OCI-LY3 (cell line): ENCODE results near the gene MAN1A1.

Source experiments
- H2AFZ ChIP-seq: fragments of 200-600, 300-600 bp; shearing (Covaris generic); 2 replicates; pipeline ENCODE4 v1.6.0; 2014; ENCODE audit warnings: antibody characterized with exemption, low read depth, low read length
- H3K27ac ChIP-seq: fragments of 200-600, 300-600 bp; sonication (generic); 2 replicates; pipeline ENCODE4 v1.5.1; 2014; ENCODE audit warnings: mild to moderate bottlenecking, low read length, moderate library complexity, mixed read lengths
- H3K27me3 ChIP-seq: fragments of 200-600, 300-600 bp; sonication (generic); 2 replicates; pipeline ENCODE4 v1.6.1; 2014; ENCODE audit warnings: low read depth, low read length, mixed read lengths
- H3K36me3 ChIP-seq: fragments of 200-600, 300-600 bp; sonication (generic); replicated peaks from 2 replicates; pipeline ENCODE3; 2014; ENCODE audit warnings: low read depth, low read length, mixed read lengths
- H3K4me1 ChIP-seq: fragments of 300-600, 200-600 bp; sonication (generic); 2 replicates; pipeline ENCODE4 v1.6.1; 2014; ENCODE audit warnings: low read length, mixed read lengths
- H3K4me2 ChIP-seq: fragments of 200-600, 300-600 bp; sonication (generic); 2 replicates; pipeline ENCODE4 v1.6.1; 2014; ENCODE audit warnings: low read length, mixed read lengths
- H3K4me3 ChIP-seq: fragments of 300-600, 200-600 bp; sonication (generic); 2 replicates; pipeline ENCODE4 v1.5.1; 2014; ENCODE audit warnings: antibody characterized with exemption, mild to moderate bottlenecking, low read length, moderate library complexity
- H3K79me2 ChIP-seq: fragments of 300-600, 200-600 bp; shearing (Covaris generic); 2 replicates; pipeline ENCODE4 v1.6.1; 2014; ENCODE audit warnings: mild to moderate bottlenecking, low read length, mixed read lengths
- H3K9ac ChIP-seq: fragments of 300-600, 200-600 bp; shearing (Covaris generic); 2 replicates; pipeline ENCODE4 v1.6.0; 2014; ENCODE audit warnings: mild to moderate bottlenecking, low read length, moderate library complexity
- H3K9me3 ChIP-seq: fragments of 200-600, 300-600 bp; shearing (Covaris generic); 2 replicates; pipeline ENCODE4 v1.6.1; 2014; ENCODE audit warnings: low read length, mixed read lengths; ENCODE audit not compliant: insufficient read depth
- H4K20me1 ChIP-seq: fragments of 200-600, 300-600 bp; sonication (generic); 2 replicates; pipeline ENCODE4 v1.6.1; 2016; ENCODE audit warnings: low read length, mixed read lengths; ENCODE audit not compliant: insufficient read depth
- EZH2phosphoT487 ChIP-seq: fragments of 200-600 bp; shearing (Covaris generic); IDR thresholded peaks from 2 replicates; pipeline ENCODE4 v1.6.1; 2018; ENCODE audit warnings: antibody characterized with exemption, mixed run types, low read depth
- TF ChIP-seq, protein P1 (sequence below): fragments of 200-600, 300-600 bp; sonication (generic); IDR thresholded peaks from 2 replicates; pipeline ENCODE4 v1.5.1; 2014; ENCODE audit warnings: antibody characterized with exemption, low read length, low read depth

Gene MAN1A1

DNA sequence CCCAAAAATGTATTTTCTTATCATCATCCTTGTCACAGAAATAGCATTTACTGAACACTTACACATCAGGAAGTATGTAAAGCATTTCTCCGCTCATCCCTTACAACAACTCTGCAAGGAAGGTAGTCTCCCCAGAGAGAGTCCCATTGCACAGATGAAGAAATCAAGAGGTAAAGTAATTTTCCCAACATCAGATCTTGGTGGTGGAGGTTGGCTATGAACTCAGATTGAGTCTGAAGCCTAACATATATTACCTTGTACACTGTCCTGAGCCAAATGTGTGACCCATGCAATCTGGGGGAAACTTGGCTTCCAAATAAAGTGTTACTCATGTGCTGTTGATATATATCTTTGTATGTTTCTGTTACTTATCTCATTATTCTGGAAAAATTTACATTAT, 31.4 kb downstream of the MAN1A1 start:
- H3K4me2 ChIP-seq, result no peak overlapping the region
- no peak overlapping the region for H2AFZ ChIP-seq
- H3K9me3 ChIP-seq, result no peaks in the 10 kb centered on the region
- TF ChIP-seq, protein P1, sequence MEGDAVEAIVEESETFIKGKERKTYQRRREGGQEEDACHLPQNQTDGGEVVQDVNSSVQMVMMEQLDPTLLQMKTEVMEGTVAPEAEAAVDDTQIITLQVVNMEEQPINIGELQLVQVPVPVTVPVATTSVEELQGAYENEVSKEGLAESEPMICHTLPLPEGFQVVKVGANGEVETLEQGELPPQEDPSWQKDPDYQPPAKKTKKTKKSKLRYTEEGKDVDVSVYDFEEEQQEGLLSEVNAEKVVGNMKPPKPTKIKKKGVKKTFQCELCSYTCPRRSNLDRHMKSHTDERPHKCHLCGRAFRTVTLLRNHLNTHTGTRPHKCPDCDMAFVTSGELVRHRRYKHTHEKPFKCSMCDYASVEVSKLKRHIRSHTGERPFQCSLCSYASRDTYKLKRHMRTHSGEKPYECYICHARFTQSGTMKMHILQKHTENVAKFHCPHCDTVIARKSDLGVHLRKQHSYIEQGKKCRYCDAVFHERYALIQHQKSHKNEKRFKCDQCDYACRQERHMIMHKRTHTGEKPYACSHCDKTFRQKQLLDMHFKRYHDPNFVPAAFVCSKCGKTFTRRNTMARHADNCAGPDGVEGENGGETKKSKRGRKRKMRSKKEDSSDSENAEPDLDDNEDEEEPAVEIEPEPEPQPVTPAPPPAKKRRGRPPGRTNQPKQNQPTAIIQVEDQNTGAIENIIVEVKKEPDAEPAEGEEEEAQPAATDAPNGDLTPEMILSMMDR, result no peak
- TF ChIP-seq EZH2phosphoT487, result no peak
- no peaks in the 10 kb centered on the region for H3K27me3 ChIP-seq
- H3K27ac ChIP-seq, result no peak overlapping the region
- peaks cover 24% of the 10 kb centered on the region for H3K4me1 ChIP-seq
- no peaks in the 10 kb centered on the region for H3K36me3 ChIP-seq
- no peaks in the 10 kb centered on the region for H3K79me2 ChIP-seq
- no peak overlapping the region for H3K9ac ChIP-seq
- no peak overlapping the region for H3K4me3 ChIP-seq
- H4K20me1 ChIP-seq, result no peaks in the 10 kb centered on the region

DNA sequence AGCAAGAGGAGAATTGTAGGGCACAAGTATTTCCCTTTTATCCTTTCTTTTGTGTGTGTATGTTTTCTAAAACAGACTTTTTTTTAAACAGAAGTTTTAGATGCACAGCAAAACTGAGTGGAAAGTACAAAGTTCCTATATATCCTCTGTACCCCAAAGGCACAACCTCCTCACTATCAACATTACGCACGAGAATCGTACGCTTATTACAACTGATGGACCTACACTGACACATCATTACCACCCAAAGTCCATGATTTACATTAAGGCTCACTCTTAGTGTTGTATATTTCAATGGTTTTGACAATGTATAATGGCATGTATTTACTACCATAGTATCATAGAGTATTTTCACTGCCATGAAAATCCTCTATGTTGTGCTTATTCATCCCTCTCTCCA, 32.6 kb downstream of the MAN1A1 start:
- H3K9ac ChIP-seq, result no peak overlapping the region
- no peaks in the 10 kb centered on the region for H3K36me3 ChIP-seq
- peaks cover 29% of the 10 kb centered on the region for H3K4me1 ChIP-seq
- H2AFZ ChIP-seq, result no peak overlapping the region
- H3K27ac ChIP-seq, result no peak overlapping the region
- TF ChIP-seq, protein P1, result no peak
- no peak for TF ChIP-seq EZH2phosphoT487
- H3K27me3 ChIP-seq, result no peaks in the 10 kb centered on the region
- no peaks in the 10 kb centered on the region for H3K9me3 ChIP-seq
- no peak overlapping the region for H3K4me3 ChIP-seq
- no peaks in the 10 kb centered on the region for H4K20me1 ChIP-seq
- H3K79me2 ChIP-seq, result no peaks in the 10 kb centered on the region
- H3K4me2 ChIP-seq, result no peak overlapping the region

DNA sequence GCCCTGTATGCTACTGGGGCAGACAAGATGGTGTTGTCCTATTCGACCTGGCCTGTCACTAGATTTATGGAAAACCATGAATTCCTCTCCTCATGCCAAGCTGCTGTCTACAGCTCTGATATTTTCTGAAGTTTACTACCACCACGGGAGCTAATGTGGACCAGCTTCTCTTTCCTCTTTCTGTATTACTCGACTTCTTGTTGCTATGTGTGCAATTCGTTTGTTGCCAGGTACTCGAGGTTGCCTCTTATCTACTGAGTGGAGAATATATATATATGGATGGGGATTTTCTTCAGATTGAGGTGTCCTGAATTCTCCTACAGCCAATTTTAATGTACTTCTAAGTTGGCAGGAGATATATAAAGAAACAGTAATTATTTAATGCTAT, 34.7 kb downstream of the MAN1A1 start:
- Histone ChIP-seq H3K9ac (peak overlapping the region; percentile 33; the same call in 1 of the 2 replicates), H3K36me3 (no peaks in the 10 kb centered on the region), H3K4me2 (peak overlapping the region; percentile 85), H4K20me1 (no peaks in the 10 kb centered on the region), H3K4me3 (peak overlapping the region; percentile 61), H3K4me1 (peaks cover 29% of the 10 kb centered on the region), H3K27ac (peak overlapping the region; percentile 63), H3K79me2 (no peaks in the 10 kb centered on the region), H3K27me3 (no peaks in the 10 kb centered on the region), H3K9me3 (no peaks in the 10 kb centered on the region), H2AFZ (peak overlapping the region; percentile 96)
- TF ChIP-seq, protein P1, result no peak
- TF ChIP-seq EZH2phosphoT487, result no peak

DNA sequence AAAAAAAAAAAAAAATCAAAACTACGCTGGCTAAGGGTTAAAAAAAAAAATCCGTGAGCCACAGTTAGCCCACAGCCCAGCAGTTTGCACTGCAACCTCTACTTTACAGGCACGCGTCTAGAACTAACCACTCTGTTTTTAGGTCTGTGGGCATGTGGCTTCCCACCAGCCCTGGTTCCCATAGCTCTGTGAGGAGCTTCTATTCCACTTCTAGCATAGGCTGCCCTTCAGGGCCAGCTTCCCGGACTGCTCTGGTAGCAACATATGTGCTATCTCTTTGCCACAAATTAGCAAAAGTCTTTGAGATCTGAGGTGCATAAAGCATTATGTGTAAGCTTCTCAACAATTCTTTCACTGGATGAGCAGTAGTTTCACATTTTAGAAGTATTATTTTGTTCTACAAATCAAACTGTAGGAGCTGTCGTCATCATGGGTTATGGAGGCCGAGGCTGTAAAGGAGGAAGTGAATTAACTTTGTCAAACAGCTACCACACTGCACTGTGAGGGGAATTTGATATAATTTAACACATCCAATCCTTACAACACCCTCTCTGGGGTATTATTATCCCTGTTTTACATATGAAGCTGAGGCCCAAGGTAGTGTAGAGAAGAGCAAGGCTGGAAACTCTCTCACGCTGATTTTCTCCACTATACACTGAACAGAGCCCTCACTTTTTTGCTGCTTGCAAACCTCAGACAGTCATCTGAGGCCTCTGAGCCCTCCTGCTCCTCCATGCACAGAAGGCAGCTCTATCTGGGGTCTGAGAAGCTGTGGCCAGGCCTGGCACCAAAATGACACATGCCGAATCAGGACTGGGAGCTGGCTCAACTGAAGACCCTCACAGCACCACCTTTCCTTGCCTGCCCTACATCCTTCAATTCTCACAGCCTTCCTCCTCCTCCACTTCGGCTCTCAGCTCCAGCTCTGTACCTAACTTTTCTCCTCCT, 35.4 kb downstream of the MAN1A1 start:
- H3K79me2 ChIP-seq, result no peaks in the 10 kb centered on the region
- H3K4me2 ChIP-seq, result peak overlapping the region; percentile 85
- H3K36me3 ChIP-seq, result no peaks in the 10 kb centered on the region
- H3K4me3 ChIP-seq, result peak overlapping the region; percentile 61
- H3K27ac ChIP-seq, result peak overlapping the region; percentile 63
- no peaks in the 10 kb centered on the region for H4K20me1 ChIP-seq
- H3K27me3 ChIP-seq, result no peaks in the 10 kb centered on the region
- no peaks in the 10 kb centered on the region for H3K9me3 ChIP-seq
- TF ChIP-seq, protein P1, result no peak
- TF ChIP-seq EZH2phosphoT487, result no peak
- H3K4me1 ChIP-seq, result peaks cover 29% of the 10 kb centered on the region
- H2AFZ ChIP-seq, result peak overlapping the region; percentile 96
- peak overlapping the region; percentile 33 for H3K9ac ChIP-seq
